GM10248 (cell line): ENCODE data around the gene KLF1.

Experiments used
- CTCF ChIA-PET: fragments of 300-600 bp; sonication (Branson Sonifier 250); formaldehyde crosslinking; extraction: SDS; loops from one replicate; lab custom pipeline; 2021; ENCODE audit warnings: antibody characterized with exemption; lab: Yijun Ruan, JAX
- POLR2A ChIA-PET: fragments of 350-650 bp; sonication (Branson Sonifier 250); formaldehyde crosslinking; extraction: SDS; loops from one replicate; lab custom pipeline; 2020; ENCODE audit warnings: antibody characterized with exemption; lab: Yijun Ruan, JAX
- DNase-seq: peaks from one replicate; pipeline ENCODE4 v3.0.0; 2012; ENCODE audit errors: extremely low spot score
- TF ChIP-seq, protein P1 (sequence below): IDR thresholded peaks from 2 replicates; pipeline ENCODE4 v1.5.1; 2012; ENCODE audit warnings: mild to moderate bottlenecking, low read depth; ENCODE audit errors: extremely low read depth, missing control alignments, control extremely low read depth

The KLF1 gene

DNA sequence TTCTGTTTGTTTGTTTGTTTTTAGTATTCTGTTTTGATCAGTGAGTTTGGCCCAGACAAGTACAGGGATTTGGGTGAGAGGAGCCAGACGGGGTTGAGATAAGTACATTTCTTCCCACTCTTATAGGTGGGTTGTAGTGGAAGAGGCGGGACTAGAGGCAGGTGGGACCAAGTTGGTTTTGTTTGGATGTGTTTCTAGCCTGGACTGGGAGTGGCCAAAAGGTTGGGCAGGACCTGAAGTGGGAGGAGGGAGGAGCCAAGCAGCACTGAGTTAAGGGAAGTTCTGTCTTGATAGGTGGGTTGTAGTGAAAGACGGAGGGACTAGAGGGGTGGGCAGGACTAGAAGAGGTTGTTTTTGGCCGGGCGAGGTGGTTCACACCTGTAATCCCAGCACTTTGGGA lies 14.7 kb downstream of the KLF1 start:
- DNase-seq = no peak
- CTCF ChIA-PET = interaction anchor here (1.0 to 5.6 kb wide), 7 partner anchors 9 to 188 kb away, joined by 3 to 36 read pairs (median 6); partner anchors contain the start of gene DNASE2
- POLR2A ChIA-PET = interaction anchor here (3.5 kb wide), 1 partner anchor 8 kb away, joined by 16 read pairs; the partner anchor contains the start of gene DNASE2
- TF ChIP-seq, protein P1, sequence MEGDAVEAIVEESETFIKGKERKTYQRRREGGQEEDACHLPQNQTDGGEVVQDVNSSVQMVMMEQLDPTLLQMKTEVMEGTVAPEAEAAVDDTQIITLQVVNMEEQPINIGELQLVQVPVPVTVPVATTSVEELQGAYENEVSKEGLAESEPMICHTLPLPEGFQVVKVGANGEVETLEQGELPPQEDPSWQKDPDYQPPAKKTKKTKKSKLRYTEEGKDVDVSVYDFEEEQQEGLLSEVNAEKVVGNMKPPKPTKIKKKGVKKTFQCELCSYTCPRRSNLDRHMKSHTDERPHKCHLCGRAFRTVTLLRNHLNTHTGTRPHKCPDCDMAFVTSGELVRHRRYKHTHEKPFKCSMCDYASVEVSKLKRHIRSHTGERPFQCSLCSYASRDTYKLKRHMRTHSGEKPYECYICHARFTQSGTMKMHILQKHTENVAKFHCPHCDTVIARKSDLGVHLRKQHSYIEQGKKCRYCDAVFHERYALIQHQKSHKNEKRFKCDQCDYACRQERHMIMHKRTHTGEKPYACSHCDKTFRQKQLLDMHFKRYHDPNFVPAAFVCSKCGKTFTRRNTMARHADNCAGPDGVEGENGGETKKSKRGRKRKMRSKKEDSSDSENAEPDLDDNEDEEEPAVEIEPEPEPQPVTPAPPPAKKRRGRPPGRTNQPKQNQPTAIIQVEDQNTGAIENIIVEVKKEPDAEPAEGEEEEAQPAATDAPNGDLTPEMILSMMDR = no peak

DNA sequence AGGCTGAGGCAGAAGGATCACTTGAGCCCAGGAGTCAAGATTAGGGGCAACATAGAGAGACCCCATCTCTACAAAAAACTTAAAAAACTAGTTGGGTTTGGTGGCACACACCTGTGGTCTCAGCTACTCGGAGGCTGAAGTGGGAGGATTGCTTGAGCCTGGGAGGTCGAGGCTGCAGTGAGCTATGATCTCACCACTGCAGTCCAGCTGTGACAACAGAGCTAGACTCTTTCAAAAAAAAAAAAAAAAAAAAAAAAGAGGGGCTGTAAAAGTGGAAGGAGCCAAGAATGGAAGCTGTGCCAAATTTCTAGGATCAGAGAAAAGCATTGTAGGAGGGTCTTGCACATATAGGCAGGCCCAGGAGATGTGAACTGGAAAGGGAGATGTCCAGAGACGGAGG lies 15.3 kb downstream of the KLF1 start:
- TF ChIP-seq, protein P1 = no peak
- no peak for DNase-seq
- CTCF ChIA-PET = interaction anchor here (1.0 to 5.6 kb wide), 3 partner anchors 9 to 106 kb away, joined by 3 to 36 read pairs (median 6); partner anchors contain the start of gene DNASE2
- POLR2A ChIA-PET = interaction anchor here (3.5 kb wide), 1 partner anchor 9 kb away, joined by 16 read pairs; the partner anchor contains the start of gene DNASE2

DNA sequence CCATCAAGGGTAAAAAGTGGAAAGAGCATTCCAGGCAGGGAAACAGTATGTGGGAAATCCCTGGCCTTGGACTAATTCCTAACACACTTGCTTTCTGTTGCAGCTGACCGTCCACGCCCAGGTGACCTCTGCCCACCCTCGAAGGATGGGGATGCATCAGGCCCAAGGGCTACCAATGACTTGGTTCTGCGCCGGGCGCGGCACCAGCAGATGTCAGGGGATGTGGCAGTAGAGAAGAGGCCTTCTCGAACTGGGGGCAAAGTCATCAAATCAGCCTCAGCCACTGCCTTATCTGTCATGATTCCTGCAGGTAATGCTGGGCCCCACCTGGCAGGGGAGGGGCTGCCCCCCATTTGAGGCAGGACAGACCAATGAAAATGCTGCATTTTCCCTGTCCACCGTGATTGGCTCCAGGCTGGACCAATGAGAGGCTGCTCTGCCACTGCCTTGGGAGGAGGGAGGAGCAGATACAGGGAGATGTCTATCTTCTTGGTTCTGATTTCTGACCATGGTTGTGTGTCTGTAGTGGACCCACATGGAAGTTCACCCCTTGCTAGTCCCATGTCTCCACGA lies 18.4 kb downstream of the KLF1 start:
- TF ChIP-seq, protein P1 = no peak
- ChIA-PET CTCF (interaction anchor here (1.0 to 2.2 kb wide), 3 partner anchors 13 to 97 kb away, joined by 4 to 6 read pairs (median 4); partner anchors contain the start of gene DNASE2), POLR2A (no interaction called here)
- DNase-seq = no peak

DNA sequence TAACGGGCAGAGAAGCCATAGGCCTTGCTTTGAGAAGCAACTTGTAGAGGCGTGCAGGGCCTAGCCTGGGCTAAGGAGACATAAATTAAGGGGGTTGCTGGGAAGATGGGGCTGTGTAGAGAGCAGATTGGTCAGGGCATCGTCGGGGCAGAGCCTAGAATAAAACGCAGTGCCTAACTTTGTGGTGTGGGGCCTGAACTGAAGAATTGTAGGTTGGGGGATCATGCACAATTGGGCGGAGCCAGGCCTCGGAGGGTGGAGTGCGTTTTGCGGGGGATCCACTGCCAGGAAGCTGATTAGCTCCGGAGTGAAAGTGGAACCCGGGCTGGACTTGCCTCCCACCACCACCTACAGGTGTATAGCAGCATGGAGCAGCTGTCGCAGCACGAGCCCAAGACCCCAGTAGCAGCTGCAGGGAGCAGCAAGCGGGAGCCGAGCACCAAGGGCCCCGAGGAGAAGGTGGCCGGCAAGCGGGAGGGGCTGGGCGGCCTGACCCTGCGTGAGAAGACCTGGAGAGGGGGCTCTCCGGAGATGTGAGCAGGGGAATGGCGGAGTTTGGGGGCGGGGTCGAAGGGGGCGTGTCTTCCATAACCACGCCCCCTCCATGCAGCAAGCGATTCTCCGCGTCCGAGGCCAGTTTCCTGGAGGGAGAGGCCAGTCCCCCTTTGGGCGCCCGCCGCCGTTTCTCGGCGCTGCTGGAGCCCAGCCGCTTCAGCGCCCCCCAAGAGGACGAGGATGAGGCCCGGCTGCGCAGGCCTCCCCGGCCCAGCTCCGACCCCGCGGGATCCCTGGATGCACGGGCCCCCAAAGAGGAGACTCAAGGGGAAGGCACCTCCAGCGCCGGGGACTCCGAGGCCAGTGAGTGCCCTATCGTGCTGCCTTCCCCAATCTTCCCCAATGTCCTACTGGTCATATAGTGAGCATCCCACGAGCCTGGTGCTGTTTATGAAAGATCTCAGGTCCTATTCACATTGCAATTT lies 19.6 kb downstream of the KLF1 start:
- TF ChIP-seq, protein P1 = no peak
- POLR2A ChIA-PET = interaction anchor here (1.0 kb wide), 1 partner anchor 75 kb away, joined by 3 read pairs; no protein-coding TSS in a partner anchor
- peak; percentile 94 for DNase-seq
- CTCF ChIA-PET = interaction anchor here (1.0 to 2.2 kb wide), 8 partner anchors 10 to 107 kb away, joined by 3 to 10 read pairs (median 4); partner anchors contain the start of gene DNASE2

DNA sequence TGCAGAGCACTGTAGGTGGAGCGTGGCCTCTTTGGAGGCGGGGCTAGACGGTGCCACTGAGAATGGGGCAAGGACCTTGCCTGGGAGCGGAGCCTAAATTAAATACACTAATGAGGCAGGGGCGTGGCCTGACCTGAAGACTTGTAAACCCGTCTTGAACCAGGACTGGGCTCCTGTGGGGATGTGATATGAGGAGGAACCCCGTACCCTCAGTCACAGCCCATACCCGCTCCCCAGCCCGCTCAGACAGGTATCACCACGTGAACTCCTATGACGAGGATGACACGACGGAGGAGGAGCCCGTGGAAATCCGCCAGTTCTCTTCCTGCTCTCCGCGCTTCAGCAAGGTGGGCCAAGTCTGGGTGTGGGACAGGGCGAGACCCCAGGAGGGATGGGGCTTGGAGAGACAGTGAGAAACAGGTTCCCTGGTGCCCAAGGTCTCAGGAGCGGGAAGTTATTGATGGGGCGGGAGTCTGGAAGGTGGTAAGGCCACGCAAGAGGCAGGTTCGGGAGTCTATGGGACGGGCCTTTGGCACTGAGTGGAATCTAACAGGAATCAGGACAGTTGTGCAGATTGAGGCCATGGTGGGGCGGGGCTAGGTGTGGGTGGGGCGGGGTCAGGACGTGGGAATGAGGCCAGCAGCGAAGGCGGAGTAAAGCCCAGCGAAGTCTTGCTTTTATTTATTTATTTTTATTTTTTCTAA lies 20.4 kb downstream of the KLF1 start:
- CTCF ChIA-PET = interaction anchor here (1.0 to 5.0 kb wide), 9 partner anchors 10 to 106 kb away, joined by 3 to 46 read pairs (median 4); partner anchors contain the start of gene DNASE2
- POLR2A ChIA-PET = interaction anchor here (1.0 kb wide), 1 partner anchor 74 kb away, joined by 3 read pairs; no protein-coding TSS in a partner anchor
- DNase-seq = no peak
- TF ChIP-seq, protein P1 = no peak
